CD4-positive, alpha-beta T cell treated with Interleukin-6 for 4 hours (primary cell): ENCODE data around the gene LRRC40.

Source experiments
- DNase-seq: peaks from one replicate; pipeline ENCODE4 v3.0.0-alpha.2; 2020; ENCODE audit warnings: mixed read lengths

Gene LRRC40

GRCh38 chr1:70103770-70104169 lies 101.6 kb downstream of the LRRC40 start:
- DNase-seq = no peak

- DNase-seq = no peak
These were observed 103.6 kb downstream of the LRRC40 start for GRCh38 chr1:70101774-70102173.

- no peak for DNase-seq
These were observed 104.1 kb downstream of the LRRC40 start for GRCh38 chr1:70101231-70101630.
